ENCODE results near the gene FAM25C.
"Not testable (repeated sequence)": the region's sequence is repeated elsewhere in the genome, so short reads cannot be mapped to it uniquely, and the experiment has no call there.

Gene FAM25C

GRCh38 chr10:47999691-48000090 lies at the start of gene FAM25C:
TSS of gene FAM25C (minus strand) at chr10:47999791. CDS start at chr10:47999765, 26 bp downstream.
- H3K27me3 Mint-ChIP-seq; H3K9me3 Mint-ChIP-seq (ENCODE audit: low read depth); H3K4me3 Mint-ChIP-seq; H3K27ac Mint-ChIP-seq; H3K36me3 Mint-ChIP-seq; H3K4me1 Mint-ChIP-seq (ENCODE audit: low read depth): not testable (repeated sequence)

DNA sequence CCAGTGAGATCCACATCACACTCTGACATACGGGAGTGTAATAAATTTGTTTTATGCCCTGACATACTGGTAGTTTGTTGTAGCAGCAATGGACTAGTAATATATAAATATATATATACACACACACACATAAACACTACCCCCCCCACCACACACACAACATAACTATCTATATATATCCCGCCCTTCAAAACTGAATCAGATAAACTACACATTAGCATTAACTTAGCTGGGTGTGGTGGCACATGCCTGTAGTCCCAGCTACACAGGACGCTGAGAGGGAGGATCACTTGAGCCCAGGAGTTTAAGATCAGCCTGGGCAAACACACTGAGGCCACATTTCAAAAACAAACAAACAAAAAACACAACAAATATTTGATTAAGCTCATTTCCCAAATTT lies 45.0 kb upstream of the FAM25C start:
- not testable (repeated sequence) for H3K27me3 Mint-ChIP-seq; H3K4me3 Mint-ChIP-seq; H3K36me3 Mint-ChIP-seq; H3K4me1 Mint-ChIP-seq (ENCODE audit: low read depth); H3K9me3 Mint-ChIP-seq (ENCODE audit: low read depth); H3K27ac Mint-ChIP-seq

GRCh38 chr10:48031390-48031789 lies 31.8 kb upstream of the FAM25C start:
- H3K27ac Mint-ChIP-seq; H3K9me3 Mint-ChIP-seq (ENCODE audit: low read depth); H3K4me3 Mint-ChIP-seq; H3K36me3 Mint-ChIP-seq; H3K27me3 Mint-ChIP-seq; H3K4me1 Mint-ChIP-seq (ENCODE audit: low read depth): not testable (repeated sequence)

DNA sequence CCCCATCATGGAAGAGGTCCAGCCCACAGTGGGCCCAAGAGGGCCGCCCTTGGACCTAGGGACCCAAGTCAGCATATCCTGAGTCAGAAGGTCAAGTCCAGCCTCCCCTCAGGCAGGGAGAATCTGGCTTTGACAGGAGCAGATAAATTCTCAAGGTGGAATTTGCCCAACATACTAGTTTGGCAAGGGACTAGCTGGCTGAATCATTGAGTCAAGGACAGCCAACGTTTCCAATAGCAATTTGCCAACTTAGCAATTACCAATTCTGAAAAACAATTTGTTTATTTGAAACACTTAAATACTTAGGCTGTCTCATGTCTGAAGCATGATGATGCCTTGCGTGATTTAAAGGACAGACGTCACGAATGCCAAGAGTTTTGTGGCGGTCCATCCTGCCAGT lies 2.7 kb upstream of the FAM25C start:
- H3K4me3 Mint-ChIP-seq; H3K4me1 Mint-ChIP-seq (ENCODE audit: low read depth); H3K27ac Mint-ChIP-seq; H3K27me3 Mint-ChIP-seq; H3K9me3 Mint-ChIP-seq (ENCODE audit: low read depth); H3K36me3 Mint-ChIP-seq: not testable (repeated sequence)

GRCh38 chr10:47994045-47994444 lies 5.5 kb downstream of the FAM25C start:
- not testable (repeated sequence) for H3K27me3 Mint-ChIP-seq; H3K9me3 Mint-ChIP-seq (ENCODE audit: low read depth); H3K36me3 Mint-ChIP-seq; H3K27ac Mint-ChIP-seq; H3K4me1 Mint-ChIP-seq (ENCODE audit: low read depth); H3K4me3 Mint-ChIP-seq

DNA sequence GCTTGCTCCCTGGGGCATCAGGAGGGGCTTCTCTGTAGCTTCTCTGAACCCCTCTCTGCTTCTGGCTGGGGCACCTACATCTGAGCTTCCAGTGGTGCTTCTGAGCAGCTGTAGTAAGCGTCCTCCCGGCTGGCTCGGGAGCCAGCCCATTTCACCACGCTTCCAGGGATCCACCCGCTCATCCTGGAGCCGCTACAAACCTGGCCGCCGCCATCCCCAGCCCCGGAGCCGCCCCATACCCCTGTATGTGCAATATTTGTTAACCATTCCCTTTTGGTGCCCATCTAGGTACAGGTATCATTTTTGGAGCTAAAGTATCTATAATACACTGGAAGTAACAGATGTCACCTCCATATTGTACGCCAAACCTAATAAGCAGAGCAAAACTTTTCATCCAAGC lies 7.0 kb downstream of the FAM25C start:
- not testable (repeated sequence) for H3K4me1 Mint-ChIP-seq (ENCODE audit: low read depth); H3K4me3 Mint-ChIP-seq; H3K27me3 Mint-ChIP-seq; H3K36me3 Mint-ChIP-seq; H3K9me3 Mint-ChIP-seq (ENCODE audit: low read depth); H3K27ac Mint-ChIP-seq

DNA sequence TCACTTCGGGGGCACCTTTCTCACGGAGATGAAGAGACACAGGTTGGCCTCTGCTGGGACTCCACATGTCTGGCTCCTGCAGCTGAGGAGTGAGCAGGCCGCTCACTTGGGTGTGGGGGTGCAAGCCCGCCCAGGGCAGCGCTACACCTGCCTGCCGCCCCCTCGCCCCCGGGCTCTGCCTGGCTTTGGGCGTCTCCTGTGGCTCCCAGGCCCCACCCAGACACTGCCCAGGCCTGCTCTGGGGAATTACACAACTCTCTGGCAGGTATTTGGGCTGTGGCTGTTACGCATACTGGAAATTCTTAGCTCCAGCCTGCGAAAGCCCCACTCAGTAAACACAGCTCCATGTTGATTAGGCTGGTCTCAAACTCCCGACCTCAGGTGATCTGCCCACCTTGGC lies 7.9 kb downstream of the FAM25C start:
- not testable (repeated sequence) for H3K27me3 Mint-ChIP-seq; H3K4me3 Mint-ChIP-seq; H3K4me1 Mint-ChIP-seq (ENCODE audit: low read depth); H3K9me3 Mint-ChIP-seq (ENCODE audit: low read depth); H3K27ac Mint-ChIP-seq; H3K36me3 Mint-ChIP-seq

DNA sequence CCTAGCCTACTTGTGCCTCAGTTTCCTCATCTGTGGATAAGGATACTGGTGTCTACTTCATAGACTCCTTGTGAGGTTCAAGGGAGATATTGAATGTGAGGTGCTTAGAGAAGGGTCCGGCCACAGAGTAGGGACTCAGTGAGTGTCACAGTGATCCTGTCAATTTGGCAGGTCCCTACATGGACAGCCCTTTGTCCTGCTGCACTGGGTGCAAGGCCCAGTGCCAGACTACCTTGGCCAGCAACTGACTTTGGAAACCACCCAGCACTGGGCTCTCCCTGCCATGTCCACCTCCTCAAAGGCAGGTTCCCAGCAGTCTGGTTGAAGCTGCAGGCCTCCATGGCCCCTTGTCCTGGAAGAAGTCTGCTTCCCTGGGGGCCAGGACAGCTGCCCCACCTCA lies 9.5 kb downstream of the FAM25C start:
- H3K36me3 Mint-ChIP-seq; H3K4me3 Mint-ChIP-seq; H3K27me3 Mint-ChIP-seq; H3K9me3 Mint-ChIP-seq (ENCODE audit: low read depth); H3K27ac Mint-ChIP-seq; H3K4me1 Mint-ChIP-seq (ENCODE audit: low read depth): not testable (repeated sequence)

DNA sequence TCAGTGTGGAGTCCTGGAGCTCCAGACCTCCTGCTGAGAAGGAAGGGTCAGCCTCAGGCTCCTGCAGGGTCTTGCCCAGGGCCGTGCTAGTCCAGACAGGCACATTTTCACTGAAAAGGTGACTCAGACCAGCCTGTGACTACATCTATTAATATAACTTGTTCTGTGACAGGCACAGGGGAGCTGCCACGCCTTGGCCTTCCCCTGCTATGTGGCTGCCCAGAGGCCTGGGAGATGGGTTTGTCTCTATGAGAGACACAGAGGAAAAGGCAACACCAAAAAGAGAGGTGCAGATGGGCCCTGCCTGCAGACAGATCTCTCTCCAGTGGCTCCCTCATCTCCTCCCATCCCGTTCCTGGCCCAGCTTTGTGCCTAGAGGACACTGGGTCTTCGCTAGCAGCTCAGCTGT lies 10.0 kb downstream of the FAM25C start:
- H3K9me3 Mint-ChIP-seq (ENCODE audit: low read depth); H3K27ac Mint-ChIP-seq: not testable (repeated sequence)

GRCh38 chr10:47988718-47989541 lies 10.7 kb downstream of the FAM25C start:
- H3K27ac Mint-ChIP-seq; H3K4me1 Mint-ChIP-seq (ENCODE audit: low read depth); H3K9me3 Mint-ChIP-seq (ENCODE audit: low read depth); H3K27me3 Mint-ChIP-seq; H3K36me3 Mint-ChIP-seq; H3K4me3 Mint-ChIP-seq: not testable (repeated sequence)

More for the DNA sequence above, 10.0 kb downstream of the FAM25C start:
- not testable (repeated sequence) for H3K4me3 Mint-ChIP-seq; H3K27me3 Mint-ChIP-seq; H3K36me3 Mint-ChIP-seq; H3K4me1 Mint-ChIP-seq (ENCODE audit: low read depth)

GRCh38 chr10:47987952-47988351 lies 11.6 kb downstream of the FAM25C start:
- H3K36me3 Mint-ChIP-seq; H3K4me3 Mint-ChIP-seq; H3K4me1 Mint-ChIP-seq (ENCODE audit: low read depth); H3K27ac Mint-ChIP-seq; H3K27me3 Mint-ChIP-seq; H3K9me3 Mint-ChIP-seq (ENCODE audit: low read depth): not testable (repeated sequence)

GRCh38 chr10:47986413-47987230 lies 13.0 kb downstream of the FAM25C start:
- H3K27ac Mint-ChIP-seq; H3K9me3 Mint-ChIP-seq (ENCODE audit: low read depth); H3K36me3 Mint-ChIP-seq; H3K27me3 Mint-ChIP-seq; H3K4me1 Mint-ChIP-seq (ENCODE audit: low read depth): not testable (repeated sequence)
- H3K4me3 Mint-ChIP-seq = peak overlapping the region; percentile 30

DNA sequence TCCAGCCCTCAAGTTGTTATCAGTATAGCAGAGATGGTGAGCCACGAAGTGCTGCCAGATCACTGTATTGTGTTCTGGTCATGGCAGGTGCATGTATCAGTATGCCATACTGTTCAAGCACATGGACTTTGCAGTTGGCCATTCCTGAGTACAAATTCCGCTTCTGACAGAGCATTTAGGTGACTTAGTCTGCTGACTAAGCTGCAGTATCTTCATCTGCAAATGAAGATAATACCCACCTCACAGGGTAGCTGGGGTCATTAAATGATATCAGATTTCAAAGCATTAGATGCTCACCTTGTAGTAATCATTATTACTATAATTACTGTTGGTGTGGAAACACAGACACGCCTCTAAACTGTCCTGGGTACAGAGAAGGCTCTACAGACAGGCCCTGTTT lies 24.2 kb downstream of the FAM25C start:
- not testable (repeated sequence) for H3K9me3 Mint-ChIP-seq (ENCODE audit: low read depth); H3K4me1 Mint-ChIP-seq (ENCODE audit: low read depth); H3K36me3 Mint-ChIP-seq; H3K4me3 Mint-ChIP-seq; H3K27me3 Mint-ChIP-seq; H3K27ac Mint-ChIP-seq

DNA sequence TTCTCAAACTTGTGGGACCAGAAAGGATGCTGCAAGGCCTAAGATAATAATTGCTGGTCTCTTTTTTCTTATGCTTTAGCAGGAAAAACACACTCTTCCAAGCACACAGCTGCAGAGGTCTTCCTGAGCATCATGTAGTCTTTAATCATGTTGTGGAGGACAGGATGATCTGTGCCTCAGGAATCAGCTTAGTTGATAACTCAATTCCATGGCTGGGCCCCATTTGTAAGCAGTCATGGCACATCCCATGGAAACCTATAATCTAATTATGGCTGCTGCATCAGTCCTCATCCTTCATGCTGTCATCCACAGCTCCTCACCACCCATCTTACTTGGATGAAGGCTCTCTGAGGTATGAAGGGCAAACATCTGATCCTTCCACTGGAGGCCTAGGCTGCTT lies 26.5 kb downstream of the FAM25C start:
- not testable (repeated sequence) for H3K27ac Mint-ChIP-seq; H3K4me1 Mint-ChIP-seq (ENCODE audit: low read depth); H3K36me3 Mint-ChIP-seq; H3K4me3 Mint-ChIP-seq; H3K27me3 Mint-ChIP-seq; H3K9me3 Mint-ChIP-seq (ENCODE audit: low read depth)

DNA sequence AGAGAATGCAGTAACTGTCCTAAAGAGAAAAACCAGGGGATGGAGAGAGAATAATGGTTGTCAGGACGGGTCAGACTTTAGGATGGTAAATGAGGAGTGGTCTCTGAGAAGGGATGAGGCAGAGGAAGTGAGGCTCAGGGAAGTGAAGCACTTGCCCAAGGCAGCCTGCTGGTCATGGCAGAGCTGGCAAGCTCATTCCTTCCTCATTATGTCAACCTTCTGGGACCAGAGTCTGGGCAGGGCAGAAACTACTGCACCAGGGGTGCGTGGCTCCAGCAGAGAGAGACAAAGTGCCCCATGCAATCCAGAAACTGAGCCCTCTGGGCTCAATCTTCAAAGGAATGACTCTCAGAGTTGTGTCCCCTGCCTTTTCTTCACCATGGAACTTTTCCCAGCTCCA lies 27.5 kb downstream of the FAM25C start:
- H3K36me3 Mint-ChIP-seq; H3K4me3 Mint-ChIP-seq; H3K27ac Mint-ChIP-seq; H3K4me1 Mint-ChIP-seq (ENCODE audit: low read depth); H3K27me3 Mint-ChIP-seq; H3K9me3 Mint-ChIP-seq (ENCODE audit: low read depth): not testable (repeated sequence)

DNA sequence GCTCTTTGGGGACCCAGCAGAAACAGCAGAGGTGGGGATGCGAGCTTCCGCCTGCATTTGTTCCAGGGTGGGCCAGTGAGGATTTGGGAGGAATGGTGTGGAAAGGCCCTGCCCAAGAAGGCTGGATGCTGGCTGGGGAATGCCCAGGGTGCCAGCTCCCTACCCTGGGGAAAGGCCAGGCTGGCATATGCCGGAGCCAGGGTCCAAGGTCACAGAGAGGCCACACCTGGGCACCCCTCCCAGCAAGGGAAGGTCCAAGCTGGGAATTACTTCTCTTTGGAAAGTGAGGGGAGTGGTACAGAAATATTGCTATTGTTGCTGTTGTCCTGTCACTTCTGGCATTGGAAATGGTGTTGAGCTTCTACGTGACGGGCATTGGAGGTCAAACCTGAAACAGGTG lies 28.0 kb downstream of the FAM25C start:
- H3K4me3 Mint-ChIP-seq; H3K4me1 Mint-ChIP-seq (ENCODE audit: low read depth): not testable (repeated sequence)

More for the DNA sequence above, 28.0 kb downstream of the FAM25C start:
- H3K9me3 Mint-ChIP-seq (ENCODE audit: low read depth); H3K27ac Mint-ChIP-seq; H3K27me3 Mint-ChIP-seq; H3K36me3 Mint-ChIP-seq: not testable (repeated sequence)

All from activated naive CD8-positive, alpha-beta T cell (primary cell).